ENCODE results near the gene TNFAIP6.
"Not testable (repeated sequence)": the region's sequence is repeated elsewhere in the genome, so short reads cannot be mapped to it uniquely, and the experiment has no call there.

Gene TNFAIP6

GRCh38 chr2:151357359-151357758 is at the start of gene TNFAIP6:
TNFAIP6 (plus strand) TSS chr2:151357592; CDS start chr2:151357667, 75 bp downstream.
- in situ Hi-C loops (cut with MboI; ENCODE audit: low sequenced_read_pairs, unreplicated experiment), result no loop called here
- no peak for DNase-seq (ENCODE audit: low spot score)
- TF ChIP-seq CTCF (IDR thresholded peaks at IDR 0.05; ENCODE audit: borderline replicate concordance, control extremely low read depth, extremely low read depth, insufficient read depth, missing control alignments), result no peak

- in situ Hi-C loops (cut with MboI; ENCODE audit: low sequenced_read_pairs, unreplicated experiment), result not testable (repeated sequence)
Measured at GRCh38 chr2:151310313-151310712, 47.1 kb upstream of the TNFAIP6 start.

GRCh38 chr2:151312440-151312839 is 45.0 kb upstream of the TNFAIP6 start:
- in situ Hi-C loops (cut with MboI; ENCODE audit: low sequenced_read_pairs, unreplicated experiment); DNase-seq (ENCODE audit: low spot score): not testable (repeated sequence)

More at GRCh38 chr2:151310313-151310712, 47.1 kb upstream of the TNFAIP6 start:
- not testable (repeated sequence) for DNase-seq (ENCODE audit: low spot score)

DNA sequence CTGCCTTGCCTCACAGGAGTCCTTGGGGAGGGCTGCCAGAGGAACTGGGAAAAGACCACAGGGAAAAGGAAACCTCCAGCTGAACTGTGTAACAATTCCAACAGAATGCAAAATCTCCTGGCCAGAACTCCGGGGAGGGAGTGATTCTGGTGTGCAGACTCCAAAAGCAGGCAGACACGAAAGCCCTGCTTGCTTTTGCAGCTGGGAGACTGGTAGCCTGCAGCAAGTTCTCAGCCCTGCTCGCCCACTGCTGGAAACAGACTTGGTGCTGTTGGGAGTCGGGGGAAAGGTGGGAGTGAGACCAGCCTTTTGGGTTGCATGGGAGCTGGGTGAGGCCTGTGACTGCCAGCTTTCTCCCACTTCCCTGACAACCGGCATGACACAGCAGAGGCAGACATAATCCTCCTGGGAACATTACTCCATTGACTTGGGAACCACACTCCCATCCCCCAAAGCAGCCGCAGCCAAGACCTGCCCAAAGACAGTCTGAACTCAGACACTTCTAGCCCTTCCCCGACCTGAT is 42.0 kb upstream of the TNFAIP6 start:
- TF ChIP-seq CTCF (IDR thresholded peaks at IDR 0.05; ENCODE audit: borderline replicate concordance, control extremely low read depth, extremely low read depth, insufficient read depth, missing control alignments), result no peak
- no peak for DNase-seq (ENCODE audit: low spot score)
- in situ Hi-C loops (cut with MboI; ENCODE audit: low sequenced_read_pairs, unreplicated experiment), result no loop called here

DNA sequence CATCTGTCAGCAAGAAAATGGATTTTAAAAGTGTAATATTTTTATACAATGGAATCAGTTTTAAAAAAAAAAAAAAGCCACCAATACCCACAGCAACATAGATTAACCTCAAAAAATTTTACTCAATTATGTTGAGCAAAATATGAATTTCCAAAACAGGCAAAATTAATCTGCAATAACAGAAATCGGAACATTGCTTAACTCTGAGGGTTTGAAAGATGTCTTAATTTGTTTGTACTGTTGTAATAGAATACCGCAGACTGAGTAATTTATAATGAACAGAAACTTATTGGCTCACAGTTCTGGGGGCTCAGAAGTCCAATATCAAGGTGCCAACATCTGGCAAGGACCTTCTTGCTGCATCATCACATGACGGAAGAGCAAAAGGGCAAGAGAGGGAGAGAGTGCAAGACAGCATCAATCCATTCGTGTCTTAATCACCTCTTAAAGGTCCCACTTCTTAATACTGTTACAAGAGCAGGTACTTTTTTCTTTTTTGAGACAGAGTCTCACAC is 31.8 kb upstream of the TNFAIP6 start:
- in situ Hi-C loops (cut with MboI; ENCODE audit: low sequenced_read_pairs, unreplicated experiment), result no loop called here
- no peak for TF ChIP-seq CTCF (IDR thresholded peaks at IDR 0.05; ENCODE audit: borderline replicate concordance, control extremely low read depth, extremely low read depth, insufficient read depth, missing control alignments)
- no peak for DNase-seq (ENCODE audit: low spot score)

DNA sequence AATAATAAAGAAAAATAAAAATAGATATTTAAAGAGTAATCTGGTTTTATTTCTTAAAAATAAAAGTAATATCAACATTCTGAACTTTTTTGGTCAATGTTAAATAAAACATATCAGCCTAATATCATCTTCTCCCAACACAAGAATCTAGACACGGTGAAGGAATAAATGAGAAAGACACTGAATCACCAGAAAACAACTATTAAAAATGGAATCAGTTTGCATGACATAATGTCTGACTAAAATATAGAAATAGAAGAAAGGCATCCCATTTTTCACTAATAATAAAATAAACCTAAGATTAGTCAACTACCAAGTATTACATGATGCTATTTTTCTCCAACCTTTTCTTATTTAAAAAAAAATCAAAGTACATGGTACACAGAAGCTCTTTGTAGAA is 30.8 kb upstream of the TNFAIP6 start:
- DNase-seq (ENCODE audit: low spot score), result no peak
- in situ Hi-C loops (cut with MboI; ENCODE audit: low sequenced_read_pairs, unreplicated experiment), result no loop called here
- no peak for TF ChIP-seq CTCF (IDR thresholded peaks at IDR 0.05; ENCODE audit: borderline replicate concordance, control extremely low read depth, extremely low read depth, insufficient read depth, missing control alignments)

- in situ Hi-C loops (cut with MboI; ENCODE audit: low sequenced_read_pairs, unreplicated experiment), result no loop called here
- no peak for DNase-seq (ENCODE audit: low spot score)
- TF ChIP-seq CTCF (IDR thresholded peaks at IDR 0.05; ENCODE audit: borderline replicate concordance, control extremely low read depth, extremely low read depth, insufficient read depth, missing control alignments), result no peak
Measured at GRCh38 chr2:151329998-151330397, 27.4 kb upstream of the TNFAIP6 start.

DNA sequence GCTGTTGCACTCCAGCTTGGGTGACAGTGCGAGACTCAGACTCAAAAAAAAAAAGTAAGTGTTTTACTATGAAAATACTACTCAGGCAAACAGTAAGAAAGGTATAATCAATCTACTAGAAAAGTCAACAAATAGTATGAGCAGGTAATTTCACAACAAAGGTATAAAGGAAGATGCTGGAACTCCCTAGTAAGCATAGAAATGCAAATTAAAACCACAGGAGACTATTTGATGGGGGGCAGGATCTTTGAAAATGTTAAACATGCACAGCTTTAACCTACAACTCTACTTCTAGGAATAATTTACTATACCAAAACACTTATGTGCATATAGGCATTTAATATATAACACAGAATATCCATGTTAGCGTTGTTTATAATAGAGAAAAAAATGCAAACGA is 24.3 kb upstream of the TNFAIP6 start:
- no peak for DNase-seq (ENCODE audit: low spot score)
- in situ Hi-C loops (cut with MboI; ENCODE audit: low sequenced_read_pairs, unreplicated experiment), result no loop called here
- no peak for TF ChIP-seq CTCF (IDR thresholded peaks at IDR 0.05; ENCODE audit: borderline replicate concordance, control extremely low read depth, extremely low read depth, insufficient read depth, missing control alignments)

Measured in GM13976 (cell line).